HCT116 (cell line): Measurements from ENCODE around the gene CERS5.

Experiments used
- CEBPB ChIP-seq: IDR thresholded peaks from 2 replicates; pipeline ENCODE4 v1.6.1; 2012; ENCODE audit warnings: low read depth
- CTCF ChIP-seq, 3 experiments: fragments of 200-600 bp in 1 of 3; sonication (generic) in 1 of 3; IDR thresholded peaks in 2 of 3; conservative IDR thresholded peaks in 1 of 3; 2 replicates each; pipeline ENCODE4 v1.5.1; 2012 to 2017; ENCODE audit warnings: low read depth in 2 of 3, low read length in 2 of 3, antibody characterized with exemption in 1 of 3, borderline replicate concordance in 1 of 3, control low read depth in 1 of 3, mild to moderate bottlenecking in 1 of 3, mixed read lengths in 1 of 3, mixed run types in 1 of 3, moderate library complexity in 1 of 3; ENCODE audit not compliant: insufficient read depth in 1 of 3
- EZH2 ChIP-seq: fragments of 200-600 bp; sonication (generic); IDR thresholded peaks from 2 replicates; pipeline ENCODE4 v1.6.1; 2017; ENCODE audit warnings: antibody characterized with exemption, mixed run types
- POLR2A ChIP-seq: IDR thresholded peaks from 2 replicates; pipeline ENCODE4 v1.7.0; 2011; ENCODE audit warnings: borderline replicate concordance; ENCODE audit not compliant: insufficient read depth, insufficient read length; ENCODE audit errors: extremely low read depth
- POLR2AphosphoS5 ChIP-seq: IDR thresholded peaks from 2 replicates; pipeline ENCODE4 v1.6.1; 2011; ENCODE audit warnings: mild to moderate bottlenecking, low read depth, low read length, moderate library complexity
- RAD21 ChIP-seq: IDR thresholded peaks from 2 replicates; pipeline ENCODE4 v1.6.1; 2012; ENCODE audit warnings: low read depth, mild to moderate bottlenecking
- YY1 ChIP-seq: IDR thresholded peaks from 2 replicates; pipeline ENCODE4 v1.6.1; 2011; ENCODE audit warnings: low read length, low read depth, moderate library complexity, mild to moderate bottlenecking; ENCODE audit not compliant: insufficient replicate concordance; ENCODE audit errors: extremely low read depth
- TF ChIP-seq, protein P1 (sequence below): IDR thresholded peaks from 2 replicates; pipeline ENCODE4 v1.6.1; 2012; ENCODE audit warnings: low read depth

- no peak for TF ChIP-seq RAD21
- no peak for TF ChIP-seq CTCF (IDR thresholded peaks at IDR 0.05 in 2 of 3, conservative IDR thresholded peaks at IDR 0.05 in 1 of 3; ENCODE audit: borderline replicate concordance in 1 of 3, insufficient read depth in 1 of 3, low read depth in 2 of 3, low read length in 2 of 3)
- TF ChIP-seq POLR2A = no peak
- TF ChIP-seq POLR2AphosphoS5 = no peak
- no peak for TF ChIP-seq YY1
- TF ChIP-seq EZH2 = no peak
- no peak for TF ChIP-seq CEBPB
- TF ChIP-seq, protein P1, sequence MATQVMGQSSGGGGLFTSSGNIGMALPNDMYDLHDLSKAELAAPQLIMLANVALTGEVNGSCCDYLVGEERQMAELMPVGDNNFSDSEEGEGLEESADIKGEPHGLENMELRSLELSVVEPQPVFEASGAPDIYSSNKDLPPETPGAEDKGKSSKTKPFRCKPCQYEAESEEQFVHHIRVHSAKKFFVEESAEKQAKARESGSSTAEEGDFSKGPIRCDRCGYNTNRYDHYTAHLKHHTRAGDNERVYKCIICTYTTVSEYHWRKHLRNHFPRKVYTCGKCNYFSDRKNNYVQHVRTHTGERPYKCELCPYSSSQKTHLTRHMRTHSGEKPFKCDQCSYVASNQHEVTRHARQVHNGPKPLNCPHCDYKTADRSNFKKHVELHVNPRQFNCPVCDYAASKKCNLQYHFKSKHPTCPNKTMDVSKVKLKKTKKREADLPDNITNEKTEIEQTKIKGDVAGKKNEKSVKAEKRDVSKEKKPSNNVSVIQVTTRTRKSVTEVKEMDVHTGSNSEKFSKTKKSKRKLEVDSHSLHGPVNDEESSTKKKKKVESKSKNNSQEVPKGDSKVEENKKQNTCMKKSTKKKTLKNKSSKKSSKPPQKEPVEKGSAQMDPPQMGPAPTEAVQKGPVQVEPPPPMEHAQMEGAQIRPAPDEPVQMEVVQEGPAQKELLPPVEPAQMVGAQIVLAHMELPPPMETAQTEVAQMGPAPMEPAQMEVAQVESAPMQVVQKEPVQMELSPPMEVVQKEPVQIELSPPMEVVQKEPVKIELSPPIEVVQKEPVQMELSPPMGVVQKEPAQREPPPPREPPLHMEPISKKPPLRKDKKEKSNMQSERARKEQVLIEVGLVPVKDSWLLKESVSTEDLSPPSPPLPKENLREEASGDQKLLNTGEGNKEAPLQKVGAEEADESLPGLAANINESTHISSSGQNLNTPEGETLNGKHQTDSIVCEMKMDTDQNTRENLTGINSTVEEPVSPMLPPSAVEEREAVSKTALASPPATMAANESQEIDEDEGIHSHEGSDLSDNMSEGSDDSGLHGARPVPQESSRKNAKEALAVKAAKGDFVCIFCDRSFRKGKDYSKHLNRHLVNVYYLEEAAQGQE = no peak
Observed at GRCh38 chr12:50192236-50192635, 25.1 kb upstream of the CERS5 start.
